D721Med (cell line): Measurements from ENCODE around the gene NAALADL2.
A peak's percentile ranks its signal among the peaks of the same experiment; 100 is the strongest.
"Not testable (repeated sequence)": the region's sequence is repeated elsewhere in the genome, so short reads cannot be mapped to it uniquely, and the experiment has no call there.

Experiments
- DNase-seq: peaks from one replicate; pipeline ENCODE4 v3.0.0; 2011; ENCODE audit warnings: low spot score; ENCODE audit not compliant: insufficient read length
- FAIRE-seq: peaks from 2 replicates; lab custom pipeline; 2011; peaks lifted over from hg19 to GRCh38; lab: Jason Lieb, UNC
- CTCF ChIP-seq: IDR thresholded peaks from 2 replicates; pipeline ENCODE4 v1.5.1; 2012; ENCODE audit warnings: mild to moderate bottlenecking, control low read depth; ENCODE audit not compliant: insufficient read depth; ENCODE audit errors: missing control alignments

NAALADL2 gene

GRCh38 chr3:175077216-175077615, 218.1 kb downstream of the NAALADL2 start:
- TF ChIP-seq CTCF, result no peak
- DNase-seq (no peak), FAIRE-seq (no peak)

DNA sequence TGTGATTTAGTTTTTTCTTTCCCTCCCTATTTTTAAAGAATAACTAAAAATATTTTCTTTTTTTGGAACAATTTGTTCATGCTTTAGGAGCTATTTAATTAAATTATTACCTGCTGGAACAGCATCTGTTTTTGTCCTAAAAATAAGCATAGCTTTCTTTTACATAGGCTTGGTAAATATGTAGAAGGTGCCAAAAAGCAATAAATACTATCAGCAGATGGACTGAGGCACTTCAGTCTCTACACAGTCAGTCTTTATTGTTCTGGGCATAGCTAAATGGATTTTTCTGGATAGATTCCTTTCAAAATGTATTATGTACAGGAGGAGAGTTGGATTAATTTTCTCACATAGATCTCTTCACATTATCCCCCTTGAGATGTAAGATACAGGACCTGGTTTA, 223.5 kb downstream of the NAALADL2 start:
- DNase-seq, result no peak
- no peak for TF ChIP-seq CTCF
- FAIRE-seq, result no peak

DNA sequence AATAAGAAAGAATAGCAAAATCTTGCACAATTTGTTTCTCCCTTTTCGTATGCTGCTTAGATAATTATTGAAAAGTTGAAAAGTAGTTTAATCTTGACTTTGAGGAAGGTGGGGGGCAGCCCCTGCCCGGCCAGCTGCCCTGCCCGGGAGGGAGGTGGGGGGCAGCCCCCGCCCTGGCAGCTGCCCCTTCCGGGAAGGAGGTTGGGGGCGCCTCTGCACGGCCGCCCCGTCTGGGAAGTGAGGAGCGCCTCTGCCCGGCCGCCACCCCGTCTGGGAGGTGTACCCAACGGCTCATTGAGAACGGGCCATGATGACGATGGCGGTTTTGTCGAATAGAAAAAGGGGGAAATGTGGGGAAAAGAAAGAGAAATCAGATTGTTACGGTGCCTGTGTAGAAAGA, 228.0 kb downstream of the NAALADL2 start:
- DNase-seq, FAIRE-seq: not testable (repeated sequence)

GRCh38 chr3:175088766-175089380, 229.7 kb downstream of the NAALADL2 start:
- TF ChIP-seq CTCF, result no peak
- FAIRE-seq (no peak), DNase-seq (no peak)

DNA sequence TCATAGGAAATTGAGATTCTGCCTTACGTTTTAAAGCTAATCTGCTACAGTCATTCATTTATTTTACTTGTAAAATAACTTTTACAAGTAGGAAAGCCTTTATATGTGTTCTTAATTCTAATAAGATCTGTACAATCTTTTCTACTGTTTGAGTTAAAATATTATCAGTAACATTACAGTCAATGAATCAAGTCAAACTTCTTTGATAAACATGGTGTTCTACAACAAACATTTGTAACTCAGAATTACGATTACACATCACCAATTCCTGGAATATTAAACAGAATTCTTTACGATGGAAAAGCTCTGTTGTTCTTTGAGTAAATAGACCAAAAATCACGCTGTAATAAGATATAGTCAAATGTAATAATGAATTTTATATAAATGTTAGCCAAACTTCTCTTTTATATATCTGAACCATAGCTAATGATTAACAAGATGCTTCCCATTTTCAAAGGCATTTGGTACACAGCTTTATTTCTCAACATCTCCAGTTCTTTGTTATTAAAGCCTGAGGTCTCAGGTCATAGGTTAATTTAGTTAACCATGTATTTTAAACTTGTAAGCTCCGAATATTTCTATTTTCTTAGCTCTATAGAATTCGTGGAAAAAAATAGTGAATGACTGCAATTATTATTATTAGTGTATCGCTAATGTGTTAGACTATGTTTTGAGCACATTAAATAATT, 232.4 kb downstream of the NAALADL2 start:
- no peak for TF ChIP-seq CTCF
- no peak for FAIRE-seq
- no peak for DNase-seq

- TF ChIP-seq CTCF, result no peak
- FAIRE-seq (peak; percentile 16), DNase-seq (no peak)
These were observed 234.6 kb downstream of the NAALADL2 start for GRCh38 chr3:175093748-175094147.

GRCh38 chr3:175094344-175094743, 235.2 kb downstream of the NAALADL2 start:
- FAIRE-seq (peak; percentile 16), DNase-seq (no peak)
- TF ChIP-seq CTCF, result no peak
